ENCODE data around the gene SOX5.

DNA sequence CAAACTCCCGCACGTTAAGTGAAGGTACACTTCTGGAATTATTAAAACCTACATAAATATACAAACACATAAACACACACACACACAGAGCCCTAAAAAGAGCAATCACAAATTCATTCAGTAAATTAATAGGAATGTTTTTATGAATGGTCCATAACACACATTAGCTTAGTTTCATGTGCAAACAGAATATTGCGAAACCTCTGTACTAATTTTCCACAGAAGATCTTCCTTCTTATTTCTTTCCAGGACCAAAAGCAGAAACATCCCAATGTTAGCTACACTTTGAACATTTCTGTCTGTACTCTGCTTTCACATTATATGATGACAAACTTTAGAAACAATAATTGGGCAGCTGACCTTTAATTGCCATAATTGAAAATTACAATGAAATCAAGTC lies 101.6 kb downstream of the SOX5 start:
- TF ChIP-seq, protein P1, sequence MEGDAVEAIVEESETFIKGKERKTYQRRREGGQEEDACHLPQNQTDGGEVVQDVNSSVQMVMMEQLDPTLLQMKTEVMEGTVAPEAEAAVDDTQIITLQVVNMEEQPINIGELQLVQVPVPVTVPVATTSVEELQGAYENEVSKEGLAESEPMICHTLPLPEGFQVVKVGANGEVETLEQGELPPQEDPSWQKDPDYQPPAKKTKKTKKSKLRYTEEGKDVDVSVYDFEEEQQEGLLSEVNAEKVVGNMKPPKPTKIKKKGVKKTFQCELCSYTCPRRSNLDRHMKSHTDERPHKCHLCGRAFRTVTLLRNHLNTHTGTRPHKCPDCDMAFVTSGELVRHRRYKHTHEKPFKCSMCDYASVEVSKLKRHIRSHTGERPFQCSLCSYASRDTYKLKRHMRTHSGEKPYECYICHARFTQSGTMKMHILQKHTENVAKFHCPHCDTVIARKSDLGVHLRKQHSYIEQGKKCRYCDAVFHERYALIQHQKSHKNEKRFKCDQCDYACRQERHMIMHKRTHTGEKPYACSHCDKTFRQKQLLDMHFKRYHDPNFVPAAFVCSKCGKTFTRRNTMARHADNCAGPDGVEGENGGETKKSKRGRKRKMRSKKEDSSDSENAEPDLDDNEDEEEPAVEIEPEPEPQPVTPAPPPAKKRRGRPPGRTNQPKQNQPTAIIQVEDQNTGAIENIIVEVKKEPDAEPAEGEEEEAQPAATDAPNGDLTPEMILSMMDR (IDR thresholded peaks at IDR 0.05; ENCODE audit: low read length): no peak
- TF ChIP-seq EZH2phosphoT487 (IDR thresholded peaks at IDR 0.05; ENCODE audit: low read length): no peak
- no peak for TF ChIP-seq EZH2 (optimal IDR thresholded peaks at IDR 0.05; ENCODE audit: low read depth, low read length)

All from MM.1S (cell line).